ENCODE data around the gene KHDRBS2.

GRCh38 chr6:62174548-62174947 lies 111.5 kb downstream of the KHDRBS2 start:
- TF ChIP-seq, protein P1, sequence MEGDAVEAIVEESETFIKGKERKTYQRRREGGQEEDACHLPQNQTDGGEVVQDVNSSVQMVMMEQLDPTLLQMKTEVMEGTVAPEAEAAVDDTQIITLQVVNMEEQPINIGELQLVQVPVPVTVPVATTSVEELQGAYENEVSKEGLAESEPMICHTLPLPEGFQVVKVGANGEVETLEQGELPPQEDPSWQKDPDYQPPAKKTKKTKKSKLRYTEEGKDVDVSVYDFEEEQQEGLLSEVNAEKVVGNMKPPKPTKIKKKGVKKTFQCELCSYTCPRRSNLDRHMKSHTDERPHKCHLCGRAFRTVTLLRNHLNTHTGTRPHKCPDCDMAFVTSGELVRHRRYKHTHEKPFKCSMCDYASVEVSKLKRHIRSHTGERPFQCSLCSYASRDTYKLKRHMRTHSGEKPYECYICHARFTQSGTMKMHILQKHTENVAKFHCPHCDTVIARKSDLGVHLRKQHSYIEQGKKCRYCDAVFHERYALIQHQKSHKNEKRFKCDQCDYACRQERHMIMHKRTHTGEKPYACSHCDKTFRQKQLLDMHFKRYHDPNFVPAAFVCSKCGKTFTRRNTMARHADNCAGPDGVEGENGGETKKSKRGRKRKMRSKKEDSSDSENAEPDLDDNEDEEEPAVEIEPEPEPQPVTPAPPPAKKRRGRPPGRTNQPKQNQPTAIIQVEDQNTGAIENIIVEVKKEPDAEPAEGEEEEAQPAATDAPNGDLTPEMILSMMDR (IDR thresholded peaks at IDR 0.05), result no peak
- no peak for TF ChIP-seq POLR2A (IDR thresholded peaks at IDR 0.05)
